GM23338 (cell line): ENCODE results near the gene GOLGA6A.

Experiments
- CTCF ChIP-seq, 2 experiments: fragments of 200-600 bp in 1 of 2; sonication (generic) in 1 of 2; conservative IDR thresholded peaks; 2 replicates each; pipeline versions ENCODE4 v1.5.1 to v1.6.1; 2016 to 2017; ENCODE audit warnings: antibody characterized with exemption in 2 of 2, low read depth in 2 of 2, mild to moderate bottlenecking in 2 of 2, moderate library complexity in 1 of 2
- EZH2 ChIP-seq: fragments of 200-600 bp; sonication (generic); IDR thresholded peaks from one replicate; pipeline ENCODE4 v1.8.0; 2017; ENCODE audit warnings: antibody characterized with exemption, mild to moderate bottlenecking, low read depth; ENCODE audit not compliant: unreplicated experiment
- EZH2phosphoT487 ChIP-seq: fragments of 200-600 bp; sonication (generic); IDR thresholded peaks from one replicate; pipeline ENCODE4 v1.8.1; 2018; ENCODE audit warnings: antibody characterized with exemption; ENCODE audit not compliant: unreplicated experiment
- POLR2AphosphoS5 ChIP-seq: IDR thresholded peaks from 2 replicates; pipeline ENCODE4 v1.6.1; 2016; ENCODE audit warnings: antibody characterized with exemption, low read depth
- REST ChIP-seq: IDR thresholded peaks from one replicate; pipeline ENCODE4 v1.6.1; 2018; ENCODE audit warnings: antibody characterized with exemption; ENCODE audit not compliant: unreplicated experiment

DNA sequence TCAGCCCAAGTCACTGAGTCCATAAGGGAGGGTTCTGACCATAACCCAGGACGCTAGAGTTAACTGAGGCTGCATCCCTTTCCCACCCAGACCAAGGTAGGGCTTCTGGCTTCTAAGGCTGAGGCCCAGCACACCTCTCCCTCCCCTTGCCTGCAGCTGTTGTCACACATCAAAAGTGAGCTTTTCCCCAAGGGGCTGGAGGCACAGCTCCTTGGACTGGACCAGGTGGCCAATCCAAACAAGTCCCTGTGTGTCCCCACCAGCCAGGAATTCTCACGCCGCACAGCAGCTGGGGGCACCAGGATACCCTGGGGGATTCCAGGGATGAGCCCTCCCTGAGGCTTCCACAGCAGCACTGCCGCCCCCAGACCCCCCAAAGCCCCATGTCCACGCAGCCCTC, 25.8 kb upstream of the GOLGA6A start:
- no peak for TF ChIP-seq EZH2phosphoT487
- TF ChIP-seq CTCF (conservative IDR thresholded peaks at IDR 0.05; ENCODE audit: low read depth in 2 of 2), result no peak
- no peak for TF ChIP-seq REST
- TF ChIP-seq EZH2, result no peak
- TF ChIP-seq POLR2AphosphoS5, result no peak
